Transverse colon (tissue), 4 donors: Measurements from ENCODE around the gene TFDP2. TPM values are rescaled to one million over a fixed set of nuclear protein-coding genes. Genes with fewer than 3 reads are reported as not detected.

Source experiments
- DNase-seq: peaks from one replicate; pipeline ENCODE4 v3.0.0-alpha.2; 2019
- H3K27ac ChIP-seq, 4 donors: fragments of 200-600 bp; sonication (generic); 2 replicates each; pipeline ENCODE4 v1.5.1; 2016 to 2018; ENCODE audit warnings: inconsistent platforms in 4 of 4
- H3K27me3 ChIP-seq: fragments of 200-600 bp; sonication (generic); 2 replicates; pipeline ENCODE4 v1.5.1; 2017; ENCODE audit warnings: inconsistent platforms
- H3K36me3 ChIP-seq, 4 donors: fragments of 200-600 bp; sonication (generic); 2 replicates each; pipeline ENCODE4 v1.5.1; 2017 to 2019; ENCODE audit warnings: inconsistent platforms in 4 of 4
- H3K4me1 ChIP-seq, 4 donors: fragments of 200-600 bp; sonication (generic); 2 replicates each; pipeline ENCODE4 v1.5.1; 2017 to 2020; ENCODE audit warnings: inconsistent platforms in 4 of 4
- H3K4me3 ChIP-seq, 4 donors: fragments of 200-600 bp; sonication (generic); 1 replicate in 1 of 4; 2 replicates in 3 of 4; pipeline versions ENCODE4 v1.5.1 to v1.6.1; 2017 to 2019; ENCODE audit warnings: inconsistent platforms in 4 of 4
- H3K9me3 ChIP-seq, 2 donors: fragments of 200-600 bp; sonication (generic); 2 replicates each; pipeline ENCODE4 v1.5.1; 2017 to 2019; ENCODE audit warnings: inconsistent platforms in 2 of 2
- EP300 ChIP-seq: sonication (generic); formaldehyde crosslinking; IDR thresholded peaks from one replicate; pipeline ENCODE4 v1.6.1; 2017; ENCODE audit warnings: antibody characterized with exemption, low read depth
- POLR2A ChIP-seq: fragments of 450-650 bp; IDR thresholded peaks from one replicate; pipeline ENCODE4 v1.6.1; 2016; ENCODE audit warnings: antibody characterized with exemption, mild to moderate bottlenecking, moderate library complexity
- POLR2AphosphoS5 ChIP-seq, 3 donors: sonication (generic); formaldehyde crosslinking; IDR thresholded peaks; one replicate each; pipeline ENCODE4 v1.6.1; 2016; ENCODE audit warnings: antibody characterized with exemption in 3 of 3
- WGBS, 2 donors: methylation state at CpG; one replicate each; pipeline ENCODE4 v1.1.5; 2018; ENCODE audit warnings: low coverage in 1 of 2; 5-methylcytosine and 5-hydroxymethylcytosine counted together
- in situ Hi-C, 4 donors: fragments of 200-750 bp; cut with MboI; loops; one replicate each; pipeline versions ENCODE4 v1.15.0 to v1.15.1; 2017; ENCODE audit warnings: low sequenced_read_pairs in 3 of 4, low pct_ligation_motif_present in 1 of 4, low pct_unique_long_range_greater_than_20kb in 1 of 4
- intact Hi-C: fragments of 100-400 bp; cut with DNase I; formaldehyde crosslinking; loops from one replicate; pipeline ENCODE4 v1.15.1; 2023; ENCODE audit warnings: low total_unique reads
- total RNA-seq, 4 donors: library from RNA; depleted of rRNA; stranded (reverse); fragments of >200 nt; gene quantifications; one replicate each; pipeline ENCODE4 v1.1.0, GENCODE V29; 2016
- TF ChIP-seq, protein P1 (sequence below), 5 experiments: fragments of 200-600 bp in 3 of 5; fragments of 450-650 bp in 2 of 5; sonication (generic) in 3 of 5; IDR thresholded peaks; 1 replicate in 2 of 5; 2 replicates in 3 of 5; pipeline ENCODE4 v1.5.1; 2016 to 2017; ENCODE audit warnings: antibody characterized with exemption in 5 of 5, inconsistent platforms in 3 of 5, mild to moderate bottlenecking in 2 of 5, moderate library complexity in 1 of 5

The TFDP2 gene
- total RNA-seq, 4 donors from 2014 or later, result 10.3 to 69.2 (median 41.3) TPM

DNA sequence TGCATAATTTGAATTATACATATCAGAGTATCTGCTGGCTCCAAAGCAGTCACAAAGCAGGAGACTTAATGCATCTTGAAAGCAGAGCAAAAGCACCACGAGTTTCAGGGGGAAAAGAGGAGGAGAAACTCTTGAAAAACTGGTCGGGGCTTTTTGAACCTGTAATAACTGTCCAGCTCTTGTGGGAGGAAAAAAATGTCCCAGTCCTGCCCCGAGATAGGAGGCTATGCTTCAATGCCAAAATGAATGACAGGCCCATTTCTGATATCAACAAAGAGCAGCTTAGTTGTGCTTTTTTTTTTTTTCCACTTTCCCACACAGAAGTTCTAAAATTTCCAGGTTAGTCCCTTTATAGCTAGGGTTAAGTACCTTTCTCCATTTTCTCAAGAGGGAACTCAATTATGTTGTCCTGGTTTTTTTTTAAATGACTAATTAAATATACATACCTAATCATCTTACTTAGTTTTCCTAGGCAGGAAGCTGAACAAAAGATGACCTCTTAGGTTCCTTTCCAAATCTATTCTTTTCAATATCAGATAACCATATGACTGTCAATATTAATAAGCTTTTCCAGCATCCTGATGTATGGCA, 120.2 kb downstream of the TFDP2 start:
- Histone ChIP-seq H3K36me3 (no peaks in the 10 kb centered on the region), H3K4me1 (peaks cover 0 to 39% (median 9%) of the 10 kb centered on the region in 4 donors), H3K9me3 (no peaks in the 10 kb centered on the region), H3K4me3 (no peak overlapping the region), H3K27ac (peak overlapping the region; percentile 41 to 57 (median 48)), H3K27me3 (no peaks in the 10 kb centered on the region)
- no peak for DNase-seq
- intact Hi-C loops, result no loop called here
- in situ Hi-C loops, result no loop called here
- WGBS, 2 donors, result 27 to 47% methylated on average over 3 of the region's 3 CpGs
- TF ChIP-seq EP300, result no peak
- TF ChIP-seq POLR2A, result no peak
- TF ChIP-seq, protein P1, sequence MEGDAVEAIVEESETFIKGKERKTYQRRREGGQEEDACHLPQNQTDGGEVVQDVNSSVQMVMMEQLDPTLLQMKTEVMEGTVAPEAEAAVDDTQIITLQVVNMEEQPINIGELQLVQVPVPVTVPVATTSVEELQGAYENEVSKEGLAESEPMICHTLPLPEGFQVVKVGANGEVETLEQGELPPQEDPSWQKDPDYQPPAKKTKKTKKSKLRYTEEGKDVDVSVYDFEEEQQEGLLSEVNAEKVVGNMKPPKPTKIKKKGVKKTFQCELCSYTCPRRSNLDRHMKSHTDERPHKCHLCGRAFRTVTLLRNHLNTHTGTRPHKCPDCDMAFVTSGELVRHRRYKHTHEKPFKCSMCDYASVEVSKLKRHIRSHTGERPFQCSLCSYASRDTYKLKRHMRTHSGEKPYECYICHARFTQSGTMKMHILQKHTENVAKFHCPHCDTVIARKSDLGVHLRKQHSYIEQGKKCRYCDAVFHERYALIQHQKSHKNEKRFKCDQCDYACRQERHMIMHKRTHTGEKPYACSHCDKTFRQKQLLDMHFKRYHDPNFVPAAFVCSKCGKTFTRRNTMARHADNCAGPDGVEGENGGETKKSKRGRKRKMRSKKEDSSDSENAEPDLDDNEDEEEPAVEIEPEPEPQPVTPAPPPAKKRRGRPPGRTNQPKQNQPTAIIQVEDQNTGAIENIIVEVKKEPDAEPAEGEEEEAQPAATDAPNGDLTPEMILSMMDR (IDR thresholded peaks at IDR 0.05), result no peak
- no peak for TF ChIP-seq POLR2AphosphoS5 (IDR thresholded peaks at IDR 0.05)

DNA sequence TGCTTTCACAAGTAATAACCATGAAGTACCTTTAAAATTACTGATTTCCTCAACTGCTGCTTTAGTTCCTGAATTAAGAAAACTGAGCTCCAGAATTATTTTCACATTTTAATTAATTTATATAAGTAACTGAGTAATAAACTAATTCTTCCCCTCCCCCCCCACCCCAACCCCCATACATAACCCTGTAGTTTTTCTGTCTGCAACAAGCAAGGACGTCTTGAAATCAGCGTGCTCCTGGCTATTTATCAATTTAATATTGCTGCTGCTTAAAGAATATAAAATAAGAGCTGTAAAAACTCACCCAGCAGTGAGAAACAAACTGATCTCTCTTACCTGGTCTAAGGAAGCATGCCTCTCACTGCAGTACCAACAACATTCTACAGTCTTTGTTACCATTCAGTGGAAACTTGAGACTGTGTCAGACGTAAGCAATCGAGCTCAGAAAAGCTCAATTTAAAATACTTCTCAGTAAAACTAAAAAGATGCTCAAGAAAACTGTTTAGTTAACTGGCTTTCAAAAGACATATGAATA, 121.0 kb downstream of the TFDP2 start:
- Histone ChIP-seq H3K27me3 (no peaks in the 10 kb centered on the region), H3K4me3 (peak overlapping the region; percentile 16 to 50 (median 30)), H3K27ac (peak overlapping the region; percentile 30 to 57 (median 54)), H3K9me3 (no peaks in the 10 kb centered on the region), H3K36me3 (no peaks in the 10 kb centered on the region), H3K4me1 (peaks cover 0 to 39% (median 9%) of the 10 kb centered on the region in 4 donors)
- in situ Hi-C loops, result no loop called here
- no peak for TF ChIP-seq EP300
- TF ChIP-seq, protein P1 (IDR thresholded peaks at IDR 0.05), result peak in 2 of 5 experiments; percentile 18 to 27
- no peak for TF ChIP-seq POLR2AphosphoS5 (IDR thresholded peaks at IDR 0.05)
- no peak for TF ChIP-seq POLR2A
- 0 to 9% methylated on average over 4 of the region's 4 CpGs for WGBS, 2 donors
- DNase-seq, result peak; percentile 14
- intact Hi-C loops, result no loop called here

DNA sequence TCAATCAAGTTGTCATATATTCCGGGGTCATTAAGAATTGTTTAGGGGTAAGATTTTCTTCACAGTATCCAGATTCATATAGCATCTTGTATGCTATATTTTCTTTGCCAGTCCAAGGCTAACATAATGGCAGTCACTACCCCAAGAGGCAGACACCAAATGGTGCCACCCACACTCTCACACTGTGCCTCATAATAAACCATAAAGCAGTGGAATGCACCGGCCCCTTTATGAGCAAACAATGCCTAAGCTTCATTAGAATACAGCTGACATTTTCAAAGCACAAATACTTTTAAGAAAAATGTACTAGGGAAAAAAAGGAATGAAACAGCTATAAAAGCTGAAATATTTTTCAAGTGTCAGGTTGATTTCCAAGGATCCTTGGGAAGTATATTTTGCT, 121.6 kb downstream of the TFDP2 start:
- Histone ChIP-seq H3K27me3 (no peaks in the 10 kb centered on the region), H3K4me1 (peaks cover 0 to 39% (median 9%) of the 10 kb centered on the region in 4 donors), H3K9me3 (no peaks in the 10 kb centered on the region), H3K27ac (peak overlapping the region; percentile 30 to 57 (median 54)), H3K36me3 (no peaks in the 10 kb centered on the region), H3K4me3 (peak overlapping the region; percentile 16 to 50 (median 30))
- DNase-seq, result peak; percentile 41
- no peak for TF ChIP-seq POLR2A
- TF ChIP-seq, protein P1 (IDR thresholded peaks at IDR 0.05), result no peak
- TF ChIP-seq POLR2AphosphoS5 (IDR thresholded peaks at IDR 0.05), result no peak
- TF ChIP-seq EP300, result no peak
- WGBS, 2 donors, result 0 to 4% methylated on average over 2 of the region's 2 CpGs
- intact Hi-C loops (no loop called here), in situ Hi-C loops (no loop called here)

DNA sequence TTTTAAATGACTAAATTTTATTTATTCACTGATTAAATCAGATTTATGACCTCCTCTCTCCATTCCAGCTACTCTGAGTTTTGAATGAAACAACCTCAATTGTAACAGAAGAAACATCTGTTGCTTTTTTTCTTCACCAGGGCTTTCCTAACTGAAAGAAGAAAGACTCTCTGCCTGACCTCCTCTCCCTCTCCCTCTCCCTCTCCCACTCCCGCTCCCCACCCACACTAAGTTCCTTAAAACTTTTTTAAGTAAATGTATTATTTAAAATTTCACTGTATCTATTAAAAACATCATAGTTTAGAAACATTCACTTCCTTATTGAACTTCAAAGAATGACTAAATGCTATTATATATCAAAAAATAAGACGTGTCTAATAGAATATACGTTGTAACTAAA, 122.0 kb downstream of the TFDP2 start:
- Histone ChIP-seq H3K4me1 (peaks cover 0 to 43% (median 10%) of the 10 kb centered on the region in 4 donors), H3K27ac (peak overlapping the region in 2 of 4 donors; percentile 53 to 54), H3K27me3 (no peaks in the 10 kb centered on the region), H3K4me3 (peak overlapping the region in 2 of 4 donors; percentile 31 to 50), H3K9me3 (no peaks in the 10 kb centered on the region), H3K36me3 (no peaks in the 10 kb centered on the region)
- TF ChIP-seq, protein P1 (IDR thresholded peaks at IDR 0.05), result no peak
- no peak for TF ChIP-seq POLR2A
- no peak for TF ChIP-seq EP300
- TF ChIP-seq POLR2AphosphoS5 (IDR thresholded peaks at IDR 0.05), result no peak
- intact Hi-C loops, result no loop called here
- in situ Hi-C loops, result no loop called here
- no peak for DNase-seq
- 3 to 28% methylated on average over 3 of the region's 3 CpGs for WGBS, 2 donors
